Muscle of leg (tissue), 16 donors: ENCODE data around the gene LBP. TPM values are rescaled to one million over a fixed set of nuclear protein-coding genes. Genes with fewer than 3 reads are reported as not detected.

Experiments used
- DNase-seq: peaks from one replicate; pipeline ENCODE4 v3.0.0; 2013
- H3K27ac ChIP-seq: one replicate; pipeline ENCODE4 v1.5.1; 2013; ENCODE audit warnings: mild to moderate bottlenecking, low read length, control low read depth
- H3K27me3 ChIP-seq: one replicate; pipeline ENCODE4 v1.6.1; 2013; ENCODE audit warnings: low read length; ENCODE audit not compliant: control insufficient read depth, insufficient read depth
- H3K36me3 ChIP-seq: one replicate; pipeline ENCODE4 v1.6.1; 2013; ENCODE audit warnings: low read length; ENCODE audit not compliant: control insufficient read depth, insufficient read depth
- H3K4me1 ChIP-seq: one replicate; pipeline ENCODE4 v1.6.1; 2013; ENCODE audit warnings: low read length; ENCODE audit not compliant: control insufficient read depth, insufficient read depth
- H3K4me3 ChIP-seq: one replicate; pipeline ENCODE4 v1.5.1; 2013; ENCODE audit warnings: low read length, control low read depth
- H3K9me3 ChIP-seq: replicated peaks from 2 replicates; pipeline ENCODE4 v1.6.1; 2013; ENCODE audit warnings: low read depth, low read length; ENCODE audit not compliant: control insufficient read depth
- WGBS: methylation state at CpG from one replicate; pipeline ENCODE4 v1.1.5; 2013; ENCODE audit warnings: missing lambda C conversion rate; ENCODE audit not compliant: insufficient coverage; 5-methylcytosine and 5-hydroxymethylcytosine counted together
- long read RNA-seq, 11 donors: transcript quantifications; one replicate each; lab custom pipeline, GENCODE V29; 2026
- polyA plus RNA-seq, 8 donors: library from polyadenylated mRNA; unstranded; fragments of 120-200 nt; gene quantifications; one replicate each; pipeline versions ENCODE4 v1.2.1 to v1.2.3, GENCODE V29; 2013; ENCODE audit warnings: inconsistent platforms in 1 of 8, low replicate concordance in 1 of 8; ENCODE audit not compliant: insufficient read length in 8 of 8, insufficient read depth in 1 of 8
- total RNA-seq: library from RNA; stranded (reverse); fragments of 120-200 nt; gene quantifications from one replicate; pipeline ENCODE4 v1.2.4, GENCODE V29; 2013

The LBP gene
- total RNA-seq (not detected), polyA plus RNA-seq (under 1 TPM in 1 of 8 donors, not detected in 7; 0.08 TPM)
- long read RNA-seq, donor 1: 0 reads
- long read RNA-seq, donor 2: 0 reads
- long read RNA-seq, donor 3: 0 reads
- long read RNA-seq, donor 4: 0 reads
- long read RNA-seq, donor 5: 0 reads
- long read RNA-seq, donor 6: 0 reads
- long read RNA-seq, donor 7: 0 reads
- long read RNA-seq, donor 8: 0 reads
- long read RNA-seq, donor 9: 0 reads
- long read RNA-seq, donor 10: 0 reads
- long read RNA-seq, donor 11: 0 reads

- WGBS: 85% methylated on average over 7 of the region's 8 CpGs
- Histone ChIP-seq H3K27ac (no peak within 1 kb of the TSS), H3K27me3 (no peaks in the 10 kb centered on the region), H3K9me3 (no peaks in the 10 kb centered on the region), H3K4me3 (no peak within 1 kb of the TSS), H3K36me3 (no peaks in the 10 kb centered on the region), H3K4me1 (peaks cover 9% of the 10 kb centered on the region)
- DNase-seq: no peak
Measured at GRCh38 chr20:38346247-38346651, at the start of gene LBP. LBP (plus strand) TSS chr20:38346482; CDS start chr20:38346517, 35 bp downstream.

DNA sequence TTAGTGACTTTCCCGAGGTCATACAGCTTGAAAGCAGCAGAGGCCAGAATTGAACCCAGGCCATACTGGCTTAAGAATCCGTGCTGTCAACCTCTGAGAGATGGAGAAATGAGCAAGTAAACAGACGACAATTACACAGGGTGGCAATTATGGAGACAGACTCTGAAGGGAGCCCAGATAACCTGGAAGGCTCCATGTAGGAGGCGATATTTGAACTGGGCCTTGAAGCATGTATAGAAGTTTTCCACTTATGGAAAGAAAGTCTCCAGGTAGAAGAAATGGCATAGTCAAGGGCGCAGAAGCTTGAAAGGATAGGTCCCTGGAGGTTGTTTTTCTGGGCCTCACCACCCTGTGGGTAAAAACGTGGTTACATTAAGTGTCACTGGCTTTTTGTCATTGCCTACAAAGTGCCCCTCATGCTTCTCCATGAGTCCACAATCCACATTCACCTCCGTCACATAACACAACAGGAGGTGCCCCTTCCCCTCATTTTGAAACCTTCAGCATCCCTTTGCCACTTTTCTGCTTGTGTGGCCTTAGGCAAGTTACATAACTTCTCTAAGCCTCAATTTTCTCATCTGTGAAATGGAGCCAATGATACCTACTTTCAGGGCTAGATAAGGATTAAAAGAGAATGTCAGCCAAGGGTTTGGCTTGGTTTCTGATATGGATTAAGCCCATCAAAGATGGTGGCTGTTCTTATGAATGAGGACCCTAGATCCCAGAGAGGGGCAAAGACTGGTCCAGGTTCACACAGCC is 48.2 kb upstream of the LBP start:
- Histone ChIP-seq H3K9me3 (no peaks in the 10 kb centered on the region), H3K36me3 (no peaks in the 10 kb centered on the region), H3K4me3 (no peak overlapping the region), H3K27ac (peak overlapping the region; percentile 64), H3K4me1 (peaks cover 10% of the 10 kb centered on the region), H3K27me3 (peaks cover 11% of the 10 kb centered on the region)
- no peak for DNase-seq
- 93% methylated on average over 5 of the region's 7 CpGs for WGBS

DNA sequence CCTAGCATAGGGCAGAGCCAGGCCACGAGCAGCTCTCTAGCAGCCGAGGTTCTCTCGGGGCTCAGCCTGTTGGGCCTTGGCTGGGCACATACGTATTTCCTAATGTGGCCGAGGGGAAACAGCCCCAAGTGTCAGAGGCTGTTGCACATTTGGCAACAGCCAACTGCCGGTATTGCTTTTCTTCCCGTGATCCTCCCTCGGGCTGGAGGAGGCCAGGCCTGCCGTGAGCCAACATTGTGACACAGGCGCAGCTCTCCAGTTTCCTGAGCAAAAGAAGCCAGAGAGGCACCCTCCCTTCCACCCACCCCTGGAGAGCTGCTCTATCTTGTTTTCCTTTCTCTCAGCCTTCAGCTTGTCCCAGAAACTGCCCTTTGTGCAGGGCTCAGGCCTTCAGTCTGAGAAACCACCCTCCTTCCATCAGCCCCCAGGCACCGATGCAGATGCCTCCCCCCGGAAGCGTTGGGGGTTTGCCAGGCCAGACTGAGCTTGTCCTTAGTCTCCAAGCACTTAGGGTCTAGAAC is 47.5 kb upstream of the LBP start:
- Histone ChIP-seq H3K4me3 (no peak overlapping the region), H3K4me1 (peaks cover 12% of the 10 kb centered on the region)
- WGBS: 13% methylated on average over 12 of the region's 13 CpGs

DNA sequence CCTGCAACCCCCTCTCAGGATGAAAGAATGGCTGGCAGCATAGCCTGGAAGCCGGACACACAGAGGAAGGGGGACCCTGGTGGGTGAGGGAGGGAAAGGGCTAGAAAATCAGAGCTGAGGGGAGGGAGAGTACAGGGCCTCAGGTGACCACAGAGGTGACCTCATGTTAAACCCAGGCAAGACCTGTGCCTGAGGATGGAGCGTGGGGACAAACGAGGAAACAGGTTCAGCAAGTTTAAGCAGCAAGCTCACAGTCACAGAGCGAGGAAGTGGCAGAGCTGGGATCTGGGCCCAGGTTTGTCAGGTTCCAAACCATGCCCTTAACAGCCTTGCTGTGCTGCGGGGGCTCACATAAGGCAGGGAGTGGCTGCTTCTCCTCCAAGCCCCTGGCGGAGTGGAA is 46.3 kb upstream of the LBP start:
- no peak for DNase-seq
- peaks cover 18% of the 10 kb centered on the region for H3K4me1 ChIP-seq
- no peak overlapping the region for H3K27ac ChIP-seq
- peaks cover 10% of the 10 kb centered on the region for H3K27me3 ChIP-seq
- no peaks in the 10 kb centered on the region for H3K9me3 ChIP-seq
- H3K4me3 ChIP-seq: no peak overlapping the region
- 87% methylated on average over 6 of the region's 6 CpGs for WGBS
- H3K36me3 ChIP-seq: no peaks in the 10 kb centered on the region

More for the DNA sequence above, 47.5 kb upstream of the LBP start:
- peak; percentile 89 for DNase-seq
- Histone ChIP-seq H3K36me3 (no peaks in the 10 kb centered on the region), H3K27me3 (peaks cover 11% of the 10 kb centered on the region), H3K9me3 (no peaks in the 10 kb centered on the region), H3K27ac (peak overlapping the region; percentile 64)

DNA sequence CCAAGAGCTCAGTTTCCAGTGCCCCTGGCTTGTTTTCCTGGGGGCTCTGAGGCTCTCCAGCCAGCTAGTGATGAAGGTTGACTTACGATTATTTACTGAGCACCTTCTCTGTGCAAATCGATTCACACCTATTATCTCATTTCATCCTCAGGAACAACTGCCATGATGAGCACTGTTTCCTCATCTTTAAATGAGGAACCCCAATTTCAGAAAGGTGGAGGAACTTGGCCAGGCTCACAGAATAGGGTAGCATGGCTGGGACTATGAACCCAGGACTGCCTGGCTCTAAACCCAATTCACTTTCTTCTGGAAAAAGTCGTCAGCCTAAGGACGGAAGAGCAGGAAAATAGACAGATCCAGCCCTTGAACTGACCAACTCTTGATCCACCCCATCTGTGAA is 45.8 kb upstream of the LBP start:
- H3K36me3 ChIP-seq: no peaks in the 10 kb centered on the region
- no peak overlapping the region for H3K4me3 ChIP-seq
- no peaks in the 10 kb centered on the region for H3K9me3 ChIP-seq
- H3K4me1 ChIP-seq: peaks cover 18% of the 10 kb centered on the region
- peaks cover 9% of the 10 kb centered on the region for H3K27me3 ChIP-seq
- WGBS: no CpG with 5 or more reads among the region's 4 CpGs
- H3K27ac ChIP-seq: no peak overlapping the region
- DNase-seq: no peak

DNA sequence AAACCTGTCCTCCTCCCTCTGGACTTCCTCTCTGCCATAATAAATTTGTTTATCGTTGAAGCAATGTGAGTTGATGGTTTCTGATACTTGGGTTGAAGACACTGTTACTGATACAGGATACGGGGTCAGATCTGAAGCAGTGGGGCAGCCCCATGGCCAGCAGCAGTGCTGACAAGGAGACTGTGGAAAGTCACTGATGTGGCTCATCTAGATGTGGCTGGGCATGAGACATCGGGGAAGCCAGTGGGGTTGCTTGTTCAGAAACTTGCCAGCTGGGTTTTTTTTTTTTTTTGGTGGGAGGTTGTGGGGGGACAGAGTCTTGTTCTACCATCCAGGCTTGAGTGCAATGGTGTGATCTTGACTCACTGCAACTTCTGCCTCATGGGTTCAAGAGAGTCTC is 45.0 kb upstream of the LBP start:
- Histone ChIP-seq H3K27ac (no peak overlapping the region), H3K9me3 (no peaks in the 10 kb centered on the region), H3K36me3 (no peaks in the 10 kb centered on the region), H3K4me3 (no peak overlapping the region), H3K4me1 (peaks cover 18% of the 10 kb centered on the region), H3K27me3 (peaks cover 9% of the 10 kb centered on the region)
- DNase-seq: no peak
- WGBS: 94% methylated on average over 2 of the region's 3 CpGs

GRCh38 chr20:38302786-38303185 is 43.5 kb upstream of the LBP start:
- no peak overlapping the region for H3K4me3 ChIP-seq
- peak; percentile 71 for DNase-seq
- 0% methylated on average over 2 of the region's 11 CpGs for WGBS
- H3K27ac ChIP-seq: no peak overlapping the region
- peaks cover 9% of the 10 kb centered on the region for H3K27me3 ChIP-seq
- no peaks in the 10 kb centered on the region for H3K36me3 ChIP-seq
- H3K4me1 ChIP-seq: peaks cover 18% of the 10 kb centered on the region
- no peaks in the 10 kb centered on the region for H3K9me3 ChIP-seq

GRCh38 chr20:38303908-38304379 is 42.3 kb upstream of the LBP start, which contains the start of gene BPI:
BPI (plus strand) TSS chr20:38304156; CDS start chr20:38304224, 68 bp downstream.
- Histone ChIP-seq H3K27me3 (peaks cover 9% of the 10 kb centered on the region), H3K4me3 (no peak within 1 kb of the TSS), H3K4me1 (peaks cover 13% of the 10 kb centered on the region), H3K27ac (no peak within 1 kb of the TSS), H3K9me3 (no peaks in the 10 kb centered on the region), H3K36me3 (no peaks in the 10 kb centered on the region)
- 36% methylated on average over 12 of the region's 21 CpGs for WGBS
- peak; percentile 62 for DNase-seq

- Histone ChIP-seq H3K27me3 (peaks cover 9% of the 10 kb centered on the region), H3K9me3 (peaks cover 2% of the 10 kb centered on the region), H3K4me1 (peaks cover 7% of the 10 kb centered on the region), H3K36me3 (no peaks in the 10 kb centered on the region), H3K27ac (no peak overlapping the region), H3K4me3 (no peak overlapping the region)
- DNase-seq: no peak
- WGBS: 46% methylated on average over 8 of the region's 8 CpGs
Measured at GRCh38 chr20:38304845-38305447, 41.3 kb upstream of the LBP start.

DNA sequence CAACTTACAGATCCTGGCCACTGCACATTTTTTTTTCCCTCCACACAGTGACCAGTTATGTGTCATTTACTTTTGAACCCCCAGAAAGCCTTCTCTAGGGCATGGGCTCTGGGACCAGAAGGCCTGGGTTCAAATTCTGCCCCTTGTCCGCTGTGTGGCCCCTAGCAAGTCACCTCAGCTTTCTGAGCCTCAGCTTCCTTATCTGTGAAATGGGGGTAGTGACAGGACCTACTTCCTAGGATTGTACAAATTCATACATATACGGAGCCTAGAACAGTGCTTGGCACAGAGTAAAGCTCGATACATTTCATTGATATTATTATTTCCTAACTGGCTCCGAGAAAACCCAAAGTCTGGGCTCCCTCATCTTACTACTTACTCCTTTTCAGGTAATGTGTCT is 40.7 kb upstream of the LBP start:
- WGBS: 80% methylated on average over 1 of the region's 4 CpGs
- no peak for DNase-seq
- no peak overlapping the region for H3K27ac ChIP-seq
- peaks cover 7% of the 10 kb centered on the region for H3K4me1 ChIP-seq
- no peak overlapping the region for H3K4me3 ChIP-seq
- peaks cover 11% of the 10 kb centered on the region for H3K27me3 ChIP-seq
- H3K9me3 ChIP-seq: peaks cover 2% of the 10 kb centered on the region
- H3K36me3 ChIP-seq: no peaks in the 10 kb centered on the region
